NCI-H2227 treated with DMSO at 0.1 percent for 48 hours (cell line): ENCODE results near the gene IL7R.

Experiments
- DNase-seq: peaks from one replicate; lab custom pipeline; 2025; lab: John Stamatoyannopoulos, UW

Gene IL7R

DNA sequence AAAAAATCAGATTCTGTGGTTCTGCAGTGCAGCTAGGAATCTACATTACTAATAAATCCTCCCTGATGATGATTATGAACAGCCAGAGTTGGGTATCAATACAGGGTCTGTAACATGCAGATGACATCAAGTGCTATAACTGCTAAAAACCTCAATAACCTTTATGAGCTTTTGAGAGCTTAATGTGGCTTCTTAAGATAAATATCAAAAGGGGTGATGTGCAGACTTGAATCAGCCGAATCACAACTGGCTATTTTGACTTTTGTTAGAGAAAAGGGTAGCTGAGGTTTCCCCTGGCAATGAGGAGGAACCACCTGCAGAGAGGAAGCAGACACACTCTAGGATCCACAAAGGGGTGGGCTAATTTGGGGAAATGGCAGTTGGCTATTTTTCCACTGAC, 51.5 kb downstream of the IL7R start:
- DNase-seq: no peak

DNA sequence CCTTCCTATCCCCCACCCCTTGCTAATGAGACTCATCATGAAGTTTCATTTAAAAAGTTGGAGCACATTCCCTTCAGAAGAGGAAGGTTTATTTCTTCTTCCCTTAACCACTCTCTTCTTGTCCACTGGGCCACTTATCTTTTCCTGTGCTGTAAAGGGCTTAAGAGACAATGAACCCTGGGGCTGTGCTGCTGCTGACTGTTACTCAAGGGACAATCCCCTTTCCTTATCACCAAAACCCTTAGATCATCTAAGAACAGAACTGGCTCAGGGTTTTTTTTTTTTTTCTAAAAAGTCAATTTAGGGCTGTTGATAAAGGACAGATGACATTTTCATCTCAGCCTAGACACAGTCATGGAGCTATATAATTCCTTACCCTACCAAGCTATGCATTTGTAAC, 52.1 kb downstream of the IL7R start:
- no peak for DNase-seq

DNA sequence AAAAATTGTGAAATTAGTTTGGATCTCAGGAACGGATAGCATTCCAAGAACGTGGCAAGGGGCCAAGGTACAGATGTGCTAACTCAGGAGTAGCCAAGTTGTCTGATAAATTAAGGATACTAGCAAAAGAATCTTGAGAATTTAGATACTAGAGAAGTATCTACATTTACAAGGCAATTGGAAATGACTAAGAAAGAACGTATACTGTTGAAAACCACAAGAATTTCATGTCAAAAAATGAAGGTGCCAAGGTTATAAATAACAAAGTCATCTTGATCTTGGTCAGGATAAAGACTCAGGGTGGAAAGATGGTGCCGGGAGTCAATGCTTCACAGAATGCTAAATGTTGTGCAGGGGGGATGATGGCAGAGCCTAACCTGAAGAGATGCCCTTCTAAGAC, 62.5 kb downstream of the IL7R start:
- no peak for DNase-seq

DNA sequence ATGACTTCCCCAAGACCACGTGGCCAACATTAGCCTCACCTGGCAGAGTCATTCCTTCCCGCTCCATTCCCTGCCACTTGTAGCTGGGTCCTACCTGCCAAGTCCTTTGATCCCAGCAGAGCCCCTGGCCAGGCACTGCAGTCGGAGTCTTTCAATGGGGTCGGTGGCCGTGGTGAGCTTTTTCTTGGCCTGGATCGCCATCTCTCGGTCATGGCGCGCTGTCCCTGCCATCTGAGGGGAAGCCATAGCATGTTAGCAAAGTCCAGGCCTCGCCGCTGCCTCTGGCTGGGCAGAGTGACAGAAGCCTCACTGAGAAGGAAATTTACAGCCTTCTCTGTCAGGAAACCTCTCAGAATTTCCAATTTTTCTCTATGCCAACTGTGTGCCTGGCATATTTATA, 64.2 kb downstream of the IL7R start:
- DNase-seq: no peak

DNA sequence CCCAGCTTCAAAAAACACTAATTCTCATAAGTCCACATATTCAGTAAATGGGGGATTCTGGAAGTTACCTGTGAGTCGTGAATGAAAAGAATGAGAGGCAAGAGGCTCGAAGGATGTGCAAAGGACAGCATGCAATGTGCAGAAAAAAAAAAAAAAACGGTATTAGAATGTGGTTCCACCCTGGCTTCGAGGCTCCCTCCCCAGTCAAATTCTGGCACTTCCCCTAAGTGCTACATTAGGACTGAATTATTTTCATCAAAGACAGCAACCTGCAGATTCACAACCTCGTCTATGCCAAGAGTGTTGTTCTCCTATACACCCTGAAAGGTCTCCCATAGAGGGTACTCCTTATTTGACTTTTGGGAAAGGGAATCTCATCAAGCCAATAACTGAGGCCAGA, 65.2 kb downstream of the IL7R start:
- no peak for DNase-seq

DNA sequence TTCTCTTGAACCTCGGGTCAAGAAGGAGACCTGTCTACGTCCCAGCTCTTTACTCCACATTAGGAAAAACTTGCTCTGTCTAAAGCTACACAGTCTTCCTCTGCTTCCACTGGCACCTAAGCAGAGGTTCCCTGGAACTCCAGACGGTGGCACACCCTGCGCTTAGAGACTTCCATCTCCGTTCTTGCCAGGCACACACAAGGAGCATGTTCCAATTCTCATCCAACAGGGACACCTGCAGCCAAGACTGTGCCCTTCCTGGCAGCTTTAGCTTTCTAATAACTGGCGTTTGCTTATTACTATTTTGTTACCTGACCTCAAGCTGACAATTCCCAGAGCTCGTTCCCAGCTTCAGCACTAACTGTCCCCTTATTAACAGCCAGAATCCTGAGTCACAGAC, 65.8 kb downstream of the IL7R start:
- DNase-seq: no peak

DNA sequence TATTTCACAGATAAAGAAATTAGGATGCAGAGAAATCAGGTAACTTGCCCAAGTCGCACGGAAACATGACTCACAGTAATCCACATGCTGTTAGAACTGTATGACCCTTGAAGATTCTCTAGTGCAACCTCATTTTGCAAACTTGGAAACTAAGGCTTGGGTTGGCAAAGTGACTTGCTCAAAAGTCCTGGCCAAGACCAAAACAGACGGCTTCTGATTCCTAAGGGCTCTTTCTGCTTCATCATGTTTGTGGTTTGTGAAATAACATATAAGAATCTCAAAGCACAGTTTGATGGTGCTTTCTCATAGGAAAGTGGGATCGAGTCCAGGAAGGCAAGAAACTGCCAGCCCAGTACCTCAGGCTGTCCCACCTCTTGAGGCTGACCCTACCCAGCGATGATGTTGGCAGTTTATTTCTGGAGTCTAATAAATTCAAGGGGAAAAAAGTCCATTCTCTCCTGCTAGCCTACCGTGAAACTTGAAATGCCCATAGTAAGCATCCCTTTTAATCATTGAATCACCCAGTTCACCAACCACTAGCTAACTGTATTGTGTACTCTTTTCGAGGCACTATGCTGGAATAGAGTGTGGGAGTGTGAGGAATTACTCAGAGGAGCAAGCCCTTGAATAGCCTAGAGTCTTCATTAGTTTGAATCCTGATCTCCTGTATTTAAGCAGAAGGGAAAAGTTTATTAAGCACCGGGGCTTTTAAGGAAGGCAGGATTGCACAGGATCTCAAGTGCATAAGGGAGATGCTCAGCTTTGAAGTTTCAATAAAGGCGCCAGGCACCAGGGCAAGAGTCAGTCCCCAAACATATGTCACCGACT, 67.6 kb downstream of the IL7R start:
- no peak for DNase-seq

DNA sequence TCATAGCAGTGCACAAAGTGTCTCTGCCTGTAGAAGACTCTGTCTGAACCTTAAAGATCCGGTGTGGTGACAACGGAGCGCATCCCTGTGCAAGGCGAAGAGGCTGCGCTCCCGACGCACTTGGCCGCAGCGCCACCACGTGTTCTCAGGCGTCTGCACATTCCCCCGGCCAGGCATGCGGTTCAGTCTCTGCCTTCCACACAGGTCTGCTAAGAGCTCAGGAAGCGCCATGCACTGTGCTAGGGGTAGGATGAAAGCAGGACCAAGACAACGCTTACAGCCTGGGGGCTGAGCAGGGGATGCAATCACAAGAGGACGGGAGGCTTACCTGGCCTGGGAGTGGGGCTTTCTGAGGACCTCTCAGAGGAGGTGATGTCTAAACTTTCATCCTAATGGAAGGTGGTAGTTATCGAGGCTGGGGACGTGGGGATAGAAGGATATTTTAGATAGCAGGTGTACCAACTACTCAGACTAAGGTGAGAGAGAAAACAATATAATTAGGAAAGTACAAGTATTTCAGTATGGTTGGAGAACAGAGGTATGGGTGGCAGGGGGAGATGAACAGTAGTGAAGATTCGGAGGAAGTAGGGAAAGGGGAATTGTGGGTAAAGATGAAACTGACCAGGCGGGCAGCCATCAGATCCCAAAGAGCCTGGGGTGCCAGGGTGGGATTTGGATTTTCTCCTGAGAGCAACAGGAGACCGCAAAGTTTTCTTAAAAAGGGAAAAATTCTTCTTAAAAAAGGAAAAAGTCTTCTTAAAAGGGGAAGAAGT, 68.4 kb downstream of the IL7R start:
- DNase-seq: peak; percentile 16

DNA sequence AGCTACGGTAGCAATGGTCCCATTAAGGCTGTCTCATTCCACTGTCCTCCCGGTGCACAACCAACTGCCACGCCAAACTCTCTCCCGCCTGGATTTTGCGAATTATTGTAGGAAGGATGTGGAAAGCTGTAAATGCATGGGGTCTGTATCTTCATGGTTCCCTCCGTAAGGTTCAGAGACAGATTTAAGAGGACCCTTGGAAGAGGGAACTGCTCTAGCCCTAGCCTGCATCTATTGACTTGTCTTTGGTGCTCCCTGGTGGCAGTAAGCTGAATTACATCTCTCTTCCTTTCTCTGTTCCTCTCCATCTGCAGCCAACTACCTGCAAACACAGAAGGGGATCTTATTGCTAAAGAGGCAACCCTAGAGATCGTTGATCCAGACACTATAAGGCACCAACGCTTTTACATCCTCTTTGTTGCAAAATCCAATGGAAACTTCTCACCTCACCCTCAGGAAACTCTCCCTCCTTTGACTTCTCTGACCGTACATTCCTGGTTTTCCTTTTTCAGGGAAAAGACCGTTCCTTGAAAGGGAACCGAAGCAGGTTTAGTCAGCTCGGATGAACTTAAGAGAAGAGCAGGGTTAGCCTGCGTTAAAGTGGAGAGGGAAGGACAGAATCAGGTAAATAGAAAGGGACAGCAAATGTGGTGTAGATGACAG, 69.8 kb downstream of the IL7R start:
- peak; percentile 64 for DNase-seq
